ENCODE results near the gene GAS6.

The GAS6 gene

GRCh38 chr13:113787694-113788093, 76.2 kb downstream of the GAS6 start:
- no peak for DNase-seq (ENCODE audit: low spot score)
- in situ Hi-C loops (cut with MboI; ENCODE audit: low sequenced_read_pairs, unreplicated experiment), result no loop called here
- no peak for TF ChIP-seq CTCF (IDR thresholded peaks at IDR 0.05; ENCODE audit: borderline replicate concordance, control extremely low read depth, extremely low read depth, insufficient read depth, missing control alignments)

GRCh38 chr13:113786262-113786841, 77.5 kb downstream of the GAS6 start:
- no peak for DNase-seq (ENCODE audit: low spot score)
- in situ Hi-C loops (cut with MboI; ENCODE audit: low sequenced_read_pairs, unreplicated experiment), result no loop called here
- TF ChIP-seq CTCF (IDR thresholded peaks at IDR 0.05; ENCODE audit: borderline replicate concordance, control extremely low read depth, extremely low read depth, insufficient read depth, missing control alignments), result no peak

GRCh38 chr13:113785051-113786010, 78.5 kb downstream of the GAS6 start:
- in situ Hi-C loops (cut with MboI; ENCODE audit: low sequenced_read_pairs, unreplicated experiment), result no loop called here
- no peak for TF ChIP-seq CTCF (IDR thresholded peaks at IDR 0.05; ENCODE audit: borderline replicate concordance, control extremely low read depth, extremely low read depth, insufficient read depth, missing control alignments)
- no peak for DNase-seq (ENCODE audit: low spot score)

GRCh38 chr13:113784645-113785024, 79.2 kb downstream of the GAS6 start:
- no peak for TF ChIP-seq CTCF (IDR thresholded peaks at IDR 0.05; ENCODE audit: borderline replicate concordance, control extremely low read depth, extremely low read depth, insufficient read depth, missing control alignments)
- no peak for DNase-seq (ENCODE audit: low spot score)
- in situ Hi-C loops (cut with MboI; ENCODE audit: low sequenced_read_pairs, unreplicated experiment), result no loop called here

- no peak for DNase-seq (ENCODE audit: low spot score)
- no peak for TF ChIP-seq CTCF (IDR thresholded peaks at IDR 0.05; ENCODE audit: borderline replicate concordance, control extremely low read depth, extremely low read depth, insufficient read depth, missing control alignments)
- in situ Hi-C loops (cut with MboI; ENCODE audit: low sequenced_read_pairs, unreplicated experiment), result no loop called here
These were observed 79.8 kb downstream of the GAS6 start for GRCh38 chr13:113783966-113784644.

- no peak for DNase-seq (ENCODE audit: low spot score)
- in situ Hi-C loops (cut with MboI; ENCODE audit: low sequenced_read_pairs, unreplicated experiment), result no loop called here
- TF ChIP-seq CTCF (IDR thresholded peaks at IDR 0.05; ENCODE audit: borderline replicate concordance, control extremely low read depth, extremely low read depth, insufficient read depth, missing control alignments), result no peak
These were observed 80.5 kb downstream of the GAS6 start for GRCh38 chr13:113783200-113783881.
